HUES64 (cell line): ENCODE measurements around the gene RTL3.

Source experiments
- H3K27ac ChIP-seq: 2 replicates; pipeline ENCODE4 v1.7.0; 2013; ENCODE audit warnings: low read depth, low read length, inconsistent platforms
- H3K27me3 ChIP-seq: 2 replicates; pipeline ENCODE4 v1.6.1; 2013; ENCODE audit warnings: mild to moderate bottlenecking, low read length; ENCODE audit not compliant: insufficient read depth
- H3K36me3 ChIP-seq: 2 replicates; pipeline ENCODE4 v1.6.1; 2013; ENCODE audit warnings: mild to moderate bottlenecking, low read length; ENCODE audit not compliant: insufficient read depth
- H3K4me1 ChIP-seq: 2 replicates; pipeline ENCODE4 v1.6.1; 2013; ENCODE audit warnings: mild to moderate bottlenecking, low read length, moderate library complexity; ENCODE audit not compliant: insufficient read depth
- H3K4me3 ChIP-seq: 2 replicates; pipeline ENCODE4 v1.5.1; 2013; ENCODE audit warnings: mild to moderate bottlenecking, low read length, moderate library complexity
- H3K9ac ChIP-seq: 2 replicates; pipeline ENCODE4 v1.6.1; 2013; ENCODE audit warnings: mild to moderate bottlenecking, low read depth, low read length
- H3K9me3 ChIP-seq: 2 replicates; pipeline ENCODE4 v1.6.1; 2013; ENCODE audit warnings: low read depth, low read length; ENCODE audit not compliant: insufficient read depth
- WGBS: fragments of 150-250, 120-280 bp; methylation state at CpG from one replicate; pipeline ENCODE4 v1.1.7; 2013; ENCODE audit warnings: missing lambda C conversion rate; 5-methylcytosine and 5-hydroxymethylcytosine counted together

Gene RTL3

GRCh38 chrX:78618987-78619386 is 40.1 kb downstream of the RTL3 start:
- Histone ChIP-seq H3K9me3 (no peaks in the 10 kb centered on the region), H3K4me3 (no peak overlapping the region), H3K27me3 (no peaks in the 10 kb centered on the region), H3K36me3 (no peaks in the 10 kb centered on the region), H3K27ac (no peak overlapping the region), H3K4me1 (no peaks in the 10 kb centered on the region), H3K9ac (no peak overlapping the region)
- WGBS: 98% methylated on average over 2 of the region's 2 CpGs

GRCh38 chrX:78614264-78614663 is 44.9 kb downstream of the RTL3 start:
- H3K9me3 ChIP-seq: no peaks in the 10 kb centered on the region
- H3K4me3 ChIP-seq: no peak overlapping the region
- H3K4me1 ChIP-seq: no peaks in the 10 kb centered on the region

More at GRCh38 chrX:78614264-78614663, 44.9 kb downstream of the RTL3 start:
- no CpG with 5 or more reads among the region's 1 CpG for WGBS
- H3K36me3 ChIP-seq: no peaks in the 10 kb centered on the region
- no peak overlapping the region for H3K9ac ChIP-seq
- no peaks in the 10 kb centered on the region for H3K27me3 ChIP-seq
- H3K27ac ChIP-seq: no peak overlapping the region
